HG02642 (cell line): ENCODE measurements around the gene UBE2O.

Source experiments
- ATAC-seq: cut with Tn5 transposase; IDR thresholded peaks from one replicate; pipeline ENCODE4 v1.9.1; 2021; ENCODE audit warnings: mild to moderate bottlenecking; ENCODE audit not compliant: unreplicated experiment, poor library complexity

Gene UBE2O

DNA sequence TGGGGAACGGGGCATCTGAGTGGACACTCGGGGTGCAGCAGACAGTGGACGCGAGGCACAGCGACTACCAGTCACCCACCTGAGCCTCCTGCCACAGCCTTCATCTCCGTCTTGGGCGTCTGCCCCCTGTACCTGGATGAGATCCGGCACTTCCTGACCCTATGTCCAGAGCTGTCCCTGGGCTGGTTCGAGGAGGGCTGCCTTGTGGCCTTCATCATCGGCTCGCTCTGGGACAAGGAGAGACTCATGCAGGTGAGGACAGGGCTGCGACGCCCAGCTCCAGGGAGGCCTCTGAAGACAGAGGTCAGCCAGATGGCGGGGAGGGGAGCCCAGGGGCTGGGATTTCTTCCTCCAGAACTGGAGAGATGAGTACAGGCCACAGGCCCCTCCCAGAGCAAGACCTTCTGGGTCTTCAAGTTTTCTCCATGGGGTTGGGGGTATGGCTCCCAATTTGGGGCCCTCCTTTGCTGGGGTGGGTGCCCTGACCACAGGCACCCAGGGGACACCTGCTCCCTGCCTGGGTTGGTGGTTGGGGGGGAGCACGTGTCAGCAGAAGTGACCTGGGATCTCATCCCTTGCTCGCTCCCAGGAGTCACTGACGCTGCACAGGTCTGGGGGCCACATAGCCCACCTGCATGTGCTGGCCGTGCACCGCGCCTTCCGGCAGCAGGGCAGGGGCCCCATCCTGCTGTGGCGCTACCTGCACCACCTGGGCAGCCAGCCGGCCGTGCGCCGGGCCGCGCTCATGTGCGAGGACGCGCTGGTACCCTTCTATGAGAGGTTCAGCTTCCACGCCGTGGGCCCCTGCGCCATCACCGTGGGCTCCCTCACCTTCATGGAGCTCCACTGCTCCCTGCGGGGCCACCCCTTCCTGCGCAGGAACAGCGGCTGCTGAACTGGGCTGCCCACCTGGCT, 16.4 kb upstream of the UBE2O start:
- no peak for ATAC-seq

DNA sequence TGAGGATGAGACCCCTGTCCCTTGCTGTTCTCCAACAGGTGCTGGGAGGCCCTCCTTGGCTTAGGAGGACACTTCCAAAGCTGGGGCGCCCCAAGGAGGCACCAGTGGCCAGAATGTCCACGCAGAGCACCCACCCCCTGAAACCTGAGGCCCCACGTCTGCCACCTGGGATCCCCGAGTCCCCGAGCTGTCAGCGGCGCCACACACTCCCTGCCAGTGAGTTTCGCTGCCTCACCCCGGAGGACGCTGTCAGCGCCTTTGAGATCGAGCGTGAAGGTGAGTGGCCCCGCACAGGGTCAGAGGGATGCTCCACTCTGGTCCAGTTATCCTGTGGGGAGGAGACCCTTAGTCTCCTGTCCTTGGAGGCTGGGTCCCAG, 15.7 kb upstream of the UBE2O start:
- ATAC-seq, result no peak

GRCh38 chr17:76467809-76468633, 15.1 kb upstream of the UBE2O start:
- no peak for ATAC-seq

DNA sequence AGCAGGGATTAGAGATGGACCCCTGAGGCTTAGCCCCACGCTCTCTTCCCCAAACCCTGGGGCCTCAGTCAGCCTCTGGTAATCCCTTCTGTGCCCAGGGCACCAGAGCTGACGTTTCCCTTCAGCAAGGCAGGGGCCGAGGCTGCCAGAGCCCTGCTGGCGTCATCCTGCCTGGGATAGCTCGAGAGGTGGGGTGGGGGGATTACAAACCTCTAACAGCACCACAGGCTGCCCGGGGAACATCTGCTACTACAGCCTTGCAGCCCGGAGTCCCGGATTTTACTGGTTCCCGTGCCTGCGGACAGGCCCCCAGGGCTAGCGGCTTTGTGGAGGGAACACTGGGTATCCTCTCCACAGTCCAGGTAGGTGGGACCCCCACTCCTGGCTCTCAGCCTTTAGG, 14.4 kb upstream of the UBE2O start, which contains the start of gene AANAT:
AANAT (plus strand) TSS at position 238 of the 400 bp plus-strand sequence. CDS start 1,144 bp downstream, outside the sequence.
- ATAC-seq, result no peak

GRCh38 chr17:76466775-76467130, 13.8 kb upstream of the UBE2O start:
- ATAC-seq, result no peak

- no peak for ATAC-seq
These were observed 9.8 kb upstream of the UBE2O start for GRCh38 chr17:76462556-76463290.

DNA sequence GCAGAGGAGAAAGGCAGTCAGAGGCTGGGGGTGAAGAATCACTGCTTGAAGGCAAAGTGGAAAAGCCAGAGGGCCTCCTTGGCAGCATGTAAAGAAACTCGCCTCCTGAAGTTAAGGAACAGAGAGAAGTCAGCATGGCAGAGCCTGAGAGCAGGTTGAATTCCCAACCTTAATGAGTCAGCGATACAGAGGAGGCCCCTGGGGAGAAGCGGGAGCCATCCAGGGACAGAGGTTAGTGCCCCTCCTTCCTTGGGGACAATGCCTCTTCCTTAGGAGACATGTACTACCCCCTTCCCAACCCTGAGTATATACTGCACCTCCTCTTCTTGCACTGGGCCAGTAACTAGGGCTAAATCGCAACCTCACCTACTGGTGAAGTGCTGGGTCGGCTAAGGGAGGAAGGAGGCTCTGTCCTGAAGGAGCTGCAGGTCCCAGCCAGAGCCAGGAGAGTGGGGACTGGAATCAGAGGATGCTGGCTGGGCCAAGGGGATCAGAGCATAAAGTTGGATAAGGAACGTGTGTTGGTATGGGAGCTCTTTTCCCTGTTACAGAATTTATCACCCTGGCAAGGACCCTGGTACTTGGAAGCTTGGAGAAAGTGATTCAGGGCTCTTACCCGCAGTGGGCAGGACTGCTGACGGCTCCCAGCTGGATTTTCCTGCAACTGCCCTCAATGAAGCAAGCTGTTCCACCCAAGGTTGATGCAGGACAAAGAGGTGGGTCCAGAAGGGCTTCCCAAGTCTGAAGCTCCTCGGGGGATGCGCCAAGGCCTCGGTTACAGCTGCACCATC, 9.0 kb upstream of the UBE2O start:
- no peak for ATAC-seq

DNA sequence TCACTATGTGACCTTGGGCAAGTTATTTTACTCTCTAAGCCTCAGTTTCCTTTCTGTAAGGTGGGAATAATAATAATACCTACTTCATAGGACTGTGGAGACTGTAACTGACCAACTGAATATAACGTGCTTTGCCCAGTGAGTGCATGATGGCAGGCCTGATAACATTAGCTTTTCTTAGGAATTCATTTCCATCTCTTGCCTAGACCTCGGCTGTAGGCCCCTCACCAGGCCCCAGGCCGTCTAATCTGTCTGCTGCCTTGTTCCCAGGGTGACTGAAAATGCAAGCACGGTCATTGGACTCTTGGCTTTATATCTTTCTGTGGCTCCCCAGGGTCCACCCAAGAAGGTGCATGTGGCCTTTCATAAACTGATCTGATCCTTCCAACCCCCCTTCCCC, 6.7 kb upstream of the UBE2O start:
- ATAC-seq, result no peak

- no peak for ATAC-seq
These were observed 5.9 kb upstream of the UBE2O start for GRCh38 chr17:76458580-76459490.

- no peak for ATAC-seq
These were observed 435 bp upstream of the UBE2O start for GRCh38 chr17:76453431-76453743.

- no peak for ATAC-seq
These were observed 759 bp downstream of the UBE2O start for GRCh38 chr17:76452127-76452659.

- ATAC-seq, result no peak
These were observed 1.4 kb downstream of the UBE2O start for GRCh38 chr17:76451506-76451905.

GRCh38 chr17:76449126-76449525, 3.8 kb downstream of the UBE2O start:
- ATAC-seq, result no peak

GRCh38 chr17:76447931-76448652, 4.9 kb downstream of the UBE2O start:
- ATAC-seq, result no peak

GRCh38 chr17:76446449-76447231, 6.3 kb downstream of the UBE2O start:
- ATAC-seq, result no peak

- ATAC-seq, result no peak
These were observed 7.1 kb downstream of the UBE2O start for GRCh38 chr17:76445697-76446448.
